Hematopoietic multipotent progenitor cell (in vitro differentiated cells): ENCODE measurements around the gene FGD5. TPM values are rescaled to one million over a fixed set of nuclear protein-coding genes. Genes with fewer than 3 reads are reported as not detected.
A peak's percentile ranks its signal among the peaks of the same experiment; 100 is the strongest.

Experiments
- DNase-seq, 3 donors: peaks; one replicate each; pipeline ENCODE4 v3.0.0-alpha.2; 2011 to 2015; ENCODE audit warnings: low read depth in 2 of 3, low spot score in 2 of 3
- total RNA-seq: library from RNA; depleted of rRNA; stranded (reverse); fragments of >200 nt; gene quantifications from one replicate; pipeline ENCODE4 v1.2.3, GENCODE V29; 2012

FGD5 gene
- total RNA-seq, 1 donor: 21.8 TPM

DNA sequence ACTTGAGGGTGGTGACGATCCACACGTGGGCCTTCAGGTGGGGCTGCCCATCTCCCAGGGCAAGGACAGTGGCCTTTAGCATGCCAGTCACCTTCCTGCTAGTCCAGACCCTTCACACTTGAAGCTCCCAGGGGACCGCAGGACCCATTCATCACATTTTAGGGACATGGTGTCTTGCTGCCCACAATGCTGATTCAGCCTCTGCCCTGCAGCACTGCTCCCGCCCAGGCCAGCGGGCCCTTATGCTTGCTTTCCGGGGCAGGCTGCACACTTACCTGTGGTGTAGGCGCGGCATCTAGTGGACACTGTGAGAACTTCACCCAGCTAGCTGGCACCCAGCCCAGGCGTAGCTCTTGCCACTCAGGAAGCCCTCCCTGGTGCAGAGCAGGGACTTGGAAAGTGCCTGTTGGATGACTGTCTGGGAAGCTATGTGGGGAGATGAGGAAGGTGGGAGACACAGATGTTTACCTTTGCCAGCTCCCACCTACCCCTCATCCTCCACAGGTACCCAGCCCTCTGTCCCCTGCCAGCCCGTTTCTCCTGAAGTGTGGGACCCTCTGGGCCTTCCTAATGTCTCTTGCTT is 102.4 kb downstream of the FGD5 start:
- DNase-seq: peak; percentile 71 to 89 (median 81)

- no peak for DNase-seq
Measured at GRCh38 chr3:14921811-14922705, 103.3 kb downstream of the FGD5 start.

DNA sequence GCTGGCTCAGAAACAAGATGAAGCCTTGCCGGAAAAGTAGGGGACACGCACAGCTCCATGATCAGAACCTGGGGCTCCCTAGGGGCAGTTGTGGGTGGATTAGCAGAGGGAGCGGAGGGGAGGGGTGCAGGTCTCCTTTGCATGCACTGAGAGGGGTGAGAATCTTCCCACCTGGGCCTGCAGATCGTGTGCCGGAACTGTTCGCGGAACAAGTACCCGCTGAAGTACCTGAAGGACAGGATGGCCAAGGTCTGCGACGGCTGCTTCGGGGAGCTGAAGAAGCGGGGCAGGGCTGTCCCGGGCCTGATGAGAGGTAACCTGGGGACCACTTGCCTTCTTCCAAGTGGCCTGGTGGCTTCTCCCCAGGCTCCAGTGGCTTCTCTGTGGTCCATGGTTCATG is 104.1 kb downstream of the FGD5 start:
- DNase-seq: no peak

- no peak for DNase-seq
Measured at GRCh38 chr3:14923476-14923875, 104.7 kb downstream of the FGD5 start.

- peak in 2 of 3 donors; percentile 49 to 61 for DNase-seq
Measured at GRCh38 chr3:14925729-14926591, 107.2 kb downstream of the FGD5 start.

DNA sequence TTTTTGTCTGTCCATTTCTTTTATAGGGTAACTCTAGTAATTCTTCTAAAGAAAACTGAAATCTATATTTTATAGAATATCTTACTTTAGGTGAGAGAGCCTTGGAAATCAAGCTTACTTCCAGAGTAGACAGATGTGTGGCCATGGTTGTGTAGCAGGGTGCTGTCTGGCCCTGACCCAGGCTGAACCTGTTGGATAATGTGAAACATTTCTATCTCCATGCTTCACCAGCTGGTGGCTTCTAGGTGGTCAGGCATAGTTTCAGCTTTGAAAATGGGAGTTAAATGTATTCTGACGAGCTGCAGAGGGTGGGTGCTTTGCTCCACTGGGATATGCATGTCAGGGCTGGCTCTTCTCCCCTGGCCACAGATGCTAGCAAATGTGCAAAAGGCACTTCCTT is 107.8 kb downstream of the FGD5 start:
- no peak for DNase-seq

DNA sequence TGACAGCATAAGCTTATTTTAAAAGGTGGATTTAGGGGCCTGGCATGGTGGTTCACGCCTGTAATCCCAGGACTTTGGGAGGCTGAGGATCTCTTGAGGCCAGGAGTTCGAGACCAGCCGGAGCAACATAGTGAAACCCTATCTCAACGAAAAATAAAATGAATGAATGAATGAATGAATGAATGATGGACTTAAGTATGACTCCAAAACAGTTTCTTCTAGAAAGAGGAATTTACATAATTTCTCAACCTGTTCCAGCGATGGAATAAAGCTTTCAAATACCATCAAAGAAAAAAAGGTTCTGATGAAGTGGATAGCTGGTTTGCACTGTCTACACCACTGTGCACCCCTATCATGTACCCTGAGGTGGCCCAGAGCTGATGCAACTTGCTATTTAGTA is 108.5 kb downstream of the FGD5 start:
- DNase-seq: no peak

- no peak for DNase-seq
Measured at GRCh38 chr3:14929310-14930074, 110.7 kb downstream of the FGD5 start.

DNA sequence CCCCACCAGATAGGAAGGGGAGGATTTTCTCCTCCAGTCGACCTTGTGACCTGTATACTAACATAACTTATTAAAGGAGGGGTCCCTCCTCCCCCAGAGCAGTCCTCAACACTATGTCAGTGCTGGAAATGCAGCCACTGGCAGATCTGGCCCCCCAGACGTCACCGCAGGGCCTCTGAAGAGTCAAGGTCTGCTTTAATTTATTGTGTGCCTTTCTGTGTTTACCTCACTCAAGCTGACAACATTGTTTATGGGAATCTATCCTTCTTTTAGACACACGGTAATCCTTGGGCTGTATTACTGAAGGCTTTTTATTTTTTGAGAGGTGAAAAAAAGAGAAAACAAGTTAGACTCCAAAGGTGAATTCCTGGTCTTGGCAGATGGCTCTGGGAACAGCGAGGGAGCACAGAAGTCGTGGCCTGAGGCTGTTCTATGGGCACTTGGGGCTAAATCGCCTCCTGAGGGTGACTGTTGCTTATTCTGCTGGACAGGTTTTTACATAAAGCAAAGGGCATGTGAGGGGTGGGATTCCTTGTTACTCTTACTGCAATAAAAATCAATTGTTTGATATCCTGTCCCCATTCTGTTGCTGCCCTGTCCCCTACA is 115.2 kb downstream of the FGD5 start:
- no peak for DNase-seq

DNA sequence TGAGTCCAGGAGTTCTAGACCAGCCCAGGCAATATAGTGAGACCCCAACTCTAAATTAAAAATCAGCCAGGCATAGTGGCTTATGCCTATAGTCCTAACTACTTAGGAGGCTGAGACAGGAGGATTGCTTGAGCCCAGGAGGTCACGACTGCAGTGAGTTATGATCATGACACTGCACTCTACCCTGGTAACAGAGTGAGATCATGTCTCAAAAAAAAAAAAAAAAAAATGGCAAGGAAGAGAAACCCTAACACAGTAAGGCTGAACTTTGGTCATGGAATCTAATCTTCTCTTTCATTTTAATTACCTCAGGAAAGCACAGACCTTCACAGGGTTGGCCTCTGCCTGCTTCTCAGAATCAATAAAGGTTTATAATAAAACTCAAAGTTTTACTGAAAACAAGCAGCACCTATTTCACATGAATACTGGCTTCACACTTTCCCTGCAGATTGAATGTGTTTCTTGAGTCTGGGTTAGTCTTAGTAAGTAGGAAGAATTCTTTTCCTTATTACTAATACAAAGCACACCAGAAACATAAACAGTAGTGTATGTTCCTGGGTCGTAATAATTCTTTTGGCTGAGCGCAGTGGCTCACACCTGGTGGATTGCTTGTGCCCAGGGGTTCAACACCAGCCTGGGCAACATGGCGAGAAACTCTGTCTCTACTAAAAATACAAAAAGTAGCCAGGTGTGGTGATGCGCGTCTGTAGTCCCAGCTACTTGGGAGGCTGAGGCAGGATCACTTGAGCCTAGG is 117.0 kb downstream of the FGD5 start:
- DNase-seq: no peak

DNA sequence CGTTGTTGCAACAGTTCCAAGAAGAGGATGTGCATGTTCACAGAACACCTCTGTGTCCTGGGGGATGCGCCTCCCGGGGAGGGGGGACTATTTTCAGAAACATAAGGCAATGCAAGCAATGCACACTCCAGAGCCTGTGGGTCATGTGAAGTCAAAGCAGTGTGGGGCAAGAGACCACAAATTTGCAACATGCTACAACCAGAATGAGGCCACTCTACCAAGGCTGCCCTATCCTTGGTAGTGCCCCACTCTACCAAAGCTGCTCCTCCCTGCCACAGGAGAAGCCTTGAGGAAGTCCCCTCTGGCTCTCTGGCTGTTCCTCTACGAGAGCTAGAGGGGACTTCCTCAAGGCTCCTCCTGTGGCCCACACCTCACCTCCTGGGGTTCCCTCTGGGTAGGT is 120.2 kb downstream of the FGD5 start:
- DNase-seq: no peak

GRCh38 chr3:14941871-14942270 is 123.1 kb downstream of the FGD5 start:
- no peak for DNase-seq

GRCh38 chr3:14943042-14943441 is 124.3 kb downstream of the FGD5 start:
- no peak for DNase-seq

- no peak for DNase-seq
Measured at GRCh38 chr3:14946236-14946635, 127.5 kb downstream of the FGD5 start.

DNA sequence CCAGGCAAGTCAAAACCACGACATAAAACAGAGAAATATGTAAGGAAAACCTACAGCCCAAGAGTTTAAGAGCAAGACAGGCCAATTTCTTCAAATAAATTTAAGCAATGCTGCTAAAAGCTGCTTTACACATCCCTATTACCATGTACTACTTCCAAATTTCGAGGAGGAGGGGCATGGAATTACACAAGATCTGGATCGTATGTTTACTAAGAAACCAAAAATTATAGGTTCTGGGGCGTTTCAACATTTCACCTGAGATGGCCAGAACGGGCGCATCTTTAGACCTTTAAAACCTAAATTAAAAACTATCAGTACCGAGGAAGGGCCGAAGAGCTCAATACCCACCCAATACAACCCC is 128.0 kb downstream of the FGD5 start:
- DNase-seq: peak in 1 of 3 donors; percentile 8

GRCh38 chr3:14947100-14947885 is 128.5 kb downstream of the FGD5 start, which contains the start of gene NR2C2:
NR2C2 (plus strand) TSS chr3:14947583; CDS start chr3:15003915, 56,332 bp downstream.
- DNase-seq: peak; percentile 80 to 90 (median 86)

DNA sequence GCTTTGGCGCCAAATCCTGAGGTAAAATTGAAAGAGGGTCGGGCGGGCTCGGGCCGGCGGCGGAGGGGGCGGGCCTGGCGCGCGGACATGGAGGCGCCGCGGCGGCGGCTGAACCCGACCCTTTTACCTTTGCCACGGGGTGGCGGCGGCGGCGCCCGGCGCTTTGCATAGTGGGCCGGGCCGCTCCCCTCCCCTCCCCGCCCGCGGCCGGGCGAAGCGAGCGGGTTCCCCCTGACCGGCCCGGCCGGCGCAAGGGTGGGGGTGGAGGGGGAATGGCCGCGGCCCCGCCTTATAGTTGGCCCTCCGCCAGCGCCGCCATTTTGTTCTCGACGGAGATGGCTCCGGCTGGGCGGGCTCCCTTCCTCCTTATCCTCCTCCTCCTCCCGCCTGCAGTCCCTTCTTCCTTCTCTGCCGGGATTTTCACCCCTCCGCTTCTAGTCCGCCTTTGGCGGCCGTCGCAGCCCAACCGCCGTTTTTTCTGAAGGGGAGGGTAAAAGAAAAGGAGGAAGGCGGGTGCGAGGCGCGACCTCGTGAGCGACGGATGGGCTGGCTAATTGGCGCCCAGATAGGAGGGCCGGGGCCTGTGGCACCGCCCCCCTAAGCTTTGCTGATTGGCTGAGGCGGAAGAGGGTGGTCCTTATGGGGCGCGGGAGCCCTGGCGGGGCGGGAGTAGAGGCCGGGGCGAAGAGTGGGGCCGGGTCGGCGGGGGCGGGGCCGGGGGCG is 129.3 kb downstream of the FGD5 start:
- DNase-seq: peak; percentile 88 to 97 (median 97)

DNA sequence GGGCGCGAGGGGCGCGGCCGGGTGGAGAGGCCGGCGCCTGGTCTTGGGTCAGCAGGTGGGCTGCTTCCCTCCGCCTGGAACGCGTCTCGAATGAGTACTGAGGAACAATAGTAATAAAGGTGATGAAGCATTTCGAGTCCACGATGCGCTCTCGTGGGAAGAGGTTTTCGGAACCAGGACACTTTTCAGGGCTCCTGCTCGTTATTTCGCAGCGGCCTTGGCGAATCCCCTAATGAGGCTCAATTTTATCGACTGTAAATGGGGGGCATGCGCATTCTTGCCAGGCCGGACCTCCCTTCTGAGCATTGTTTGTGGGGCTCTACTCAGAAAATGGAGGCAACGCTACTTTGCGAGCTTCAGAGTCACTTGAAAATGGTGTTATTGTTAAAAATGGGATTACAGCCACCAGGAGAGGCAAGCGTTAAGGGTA is 129.9 kb downstream of the FGD5 start:
- no peak for DNase-seq
